SJSA1 (cell line): ENCODE data around the gene TSPAN16. TPM values are rescaled to one million over a fixed set of nuclear protein-coding genes. Genes with fewer than 3 reads are reported as not detected.

Experiments used
- DNase-seq, 2 experiments: peaks; one replicate each; pipeline ENCODE4 v3.0.0-alpha.2; 2015 to 2020; ENCODE audit warnings: low spot score in 2 of 2, low read depth in 1 of 2
- H3K27ac ChIP-seq: fragments of 250-450 bp; sonication (Bioruptor Pico); 2 replicates; pipeline ENCODE4 v1.5.1; 2020; ENCODE audit warnings: mild to moderate bottlenecking, moderate library complexity
- H3K27me3 ChIP-seq: fragments of 250-450 bp; sonication (Bioruptor Pico); replicated peaks from 2 replicates; pipeline ENCODE4 v1.5.1; 2020; ENCODE audit warnings: mild to moderate bottlenecking, moderate library complexity
- H3K36me3 ChIP-seq: fragments of 250-450 bp; sonication (Bioruptor Pico); 2 replicates; pipeline ENCODE4 v1.5.1; 2020; ENCODE audit warnings: mild to moderate bottlenecking
- H3K4me1 ChIP-seq: fragments of 250-450 bp; sonication (Bioruptor Pico); replicated peaks from 2 replicates; pipeline ENCODE4 v1.6.1; 2021; ENCODE audit warnings: mild to moderate bottlenecking
- H3K4me3 ChIP-seq: fragments of 250-450 bp; sonication (Bioruptor Pico); 2 replicates; pipeline ENCODE4 v1.5.1; 2020; ENCODE audit warnings: mild to moderate bottlenecking
- H3K9me3 ChIP-seq: fragments of 250-450 bp; sonication (Bioruptor Pico); replicated peaks from 2 replicates; pipeline ENCODE4 v1.5.1; 2020; ENCODE audit warnings: mild to moderate bottlenecking
- total RNA-seq: library from RNA; depleted of rRNA; stranded (reverse); fragments of >200 nt; shearing (Covaris generic); gene quantifications from 2 replicates; pipeline ENCODE4 v1.2.3, GENCODE V29; 2014; rRNA removed

The TSPAN16 gene, protein sequence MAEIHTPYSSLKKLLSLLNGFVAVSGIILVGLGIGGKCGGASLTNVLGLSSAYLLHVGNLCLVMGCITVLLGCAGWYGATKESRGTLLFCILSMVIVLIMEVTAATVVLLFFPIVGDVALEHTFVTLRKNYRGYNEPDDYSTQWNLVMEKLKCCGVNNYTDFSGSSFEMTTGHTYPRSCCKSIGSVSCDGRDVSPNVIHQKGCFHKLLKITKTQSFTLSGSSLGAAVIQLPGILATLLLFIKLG
- total RNA-seq, result 0.50 TPM in 1 of 2 replicates, not detected in the other

GRCh38 chr19:11295665-11296245 lies at the start of gene TSPAN16:
TSS of gene TSPAN16 (plus strand) at chr19:11296160. CDS start at chr19:11296298, 138 bp downstream.
- H3K9me3 ChIP-seq, result no peaks in the 10 kb centered on the region
- DNase-seq, result no peak
- peaks cover 3% of the 10 kb centered on the region; the same call in 1 of the 2 replicates for H3K4me1 ChIP-seq
- no peak within 1 kb of the TSS for H3K4me3 ChIP-seq
- no peaks in the 10 kb centered on the region for H3K36me3 ChIP-seq
- H3K27me3 ChIP-seq, result no peaks in the 10 kb centered on the region
- H3K27ac ChIP-seq, result no peak within 1 kb of the TSS

DNA sequence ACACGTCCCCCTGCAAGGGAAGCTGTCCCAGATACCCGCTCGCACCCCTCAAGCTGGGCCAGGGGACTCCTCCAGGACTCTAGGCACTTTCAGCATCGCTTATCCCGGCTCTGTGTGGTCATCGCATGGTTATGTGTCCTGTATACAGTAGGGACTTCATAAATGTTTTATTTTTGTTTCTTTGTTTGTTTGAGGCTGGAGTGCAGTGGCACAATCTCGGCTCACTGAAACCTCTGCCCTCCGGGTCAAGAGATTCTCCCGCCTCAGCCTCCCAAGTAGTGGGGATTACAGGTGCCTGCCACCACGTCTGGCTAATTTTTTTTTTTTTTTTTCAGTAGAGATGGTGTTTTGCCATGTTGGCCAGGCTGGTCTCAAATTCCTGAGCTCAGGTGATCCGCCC lies 49.0 kb upstream of the TSPAN16 start:
- Histone ChIP-seq H3K4me3 (no peak overlapping the region), H3K27ac (no peak overlapping the region), H3K9me3 (no peaks in the 10 kb centered on the region), H3K4me1 (no peaks in the 10 kb centered on the region), H3K36me3 (peaks cover 25% of the 10 kb centered on the region), H3K27me3 (no peaks in the 10 kb centered on the region)
- no peak for DNase-seq

DNA sequence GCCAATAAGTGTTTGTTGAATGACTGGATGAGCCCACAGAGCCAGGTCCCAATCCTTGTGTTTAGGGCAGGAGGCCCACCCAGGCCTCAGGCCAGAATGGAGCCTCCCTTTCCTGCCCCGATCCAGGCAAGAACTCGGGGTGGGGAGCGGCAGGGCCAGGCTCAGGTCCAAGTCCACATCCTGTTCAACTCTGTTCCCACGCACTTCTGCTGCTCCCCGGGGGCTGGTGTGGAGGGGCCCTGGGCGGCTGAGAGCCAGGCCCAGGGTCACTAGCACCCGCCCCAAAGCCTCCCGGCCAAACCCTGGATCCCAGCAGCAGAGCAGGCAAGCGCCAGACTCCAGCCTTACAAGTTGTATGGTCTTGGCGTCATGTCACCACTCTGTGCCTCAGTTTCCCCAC lies 48.6 kb upstream of the TSPAN16 start:
- Histone ChIP-seq H3K27me3 (no peaks in the 10 kb centered on the region), H3K4me1 (no peaks in the 10 kb centered on the region)
- no peak for DNase-seq

DNA sequence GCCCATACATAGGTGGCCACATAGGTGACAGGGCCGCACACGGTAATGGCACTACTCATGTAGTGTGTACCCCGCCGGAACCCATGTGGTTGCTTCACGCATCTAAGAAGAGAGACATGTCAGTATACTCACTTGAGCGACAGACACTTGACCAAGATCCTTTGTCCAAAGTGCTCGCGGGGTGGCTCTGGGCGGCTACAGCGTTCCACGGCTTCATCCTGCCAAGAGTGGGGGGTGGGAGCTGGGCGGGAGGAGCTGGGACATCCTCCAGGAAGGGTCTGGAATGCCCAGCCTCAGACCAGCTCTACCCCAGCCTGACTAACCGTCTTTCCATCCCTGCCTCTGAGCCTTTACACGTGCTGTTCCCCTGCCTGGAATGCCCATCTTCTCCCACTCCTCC lies 48.0 kb upstream of the TSPAN16 start:
- no peak overlapping the region for H3K27ac ChIP-seq
- H3K4me3 ChIP-seq, result no peak overlapping the region

More for the DNA sequence above, 48.6 kb upstream of the TSPAN16 start:
- Histone ChIP-seq H3K4me3 (no peak overlapping the region), H3K9me3 (no peaks in the 10 kb centered on the region), H3K36me3 (peaks cover 27% of the 10 kb centered on the region), H3K27ac (no peak overlapping the region)

DNA sequence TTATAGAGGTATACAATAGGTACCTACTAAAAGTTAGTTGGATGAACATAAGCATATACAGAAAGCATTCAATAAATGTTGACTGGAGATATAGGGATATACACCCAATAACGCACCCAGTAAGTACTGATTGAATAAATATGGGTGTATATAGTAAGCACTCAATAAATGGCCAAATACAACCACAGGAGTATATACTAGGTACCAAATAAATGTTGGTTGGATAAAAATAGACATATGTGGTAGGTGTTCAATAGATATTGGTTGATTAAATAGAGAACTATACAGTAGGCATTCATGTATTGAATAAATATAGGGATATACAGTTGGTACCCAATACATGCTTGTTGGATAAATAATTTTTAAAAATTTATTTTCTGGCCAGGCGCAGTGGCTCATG lies 47.1 kb upstream of the TSPAN16 start:
- Histone ChIP-seq H3K27me3 (no peaks in the 10 kb centered on the region), H3K36me3 (peaks cover 27% of the 10 kb centered on the region), H3K9me3 (no peaks in the 10 kb centered on the region), H3K27ac (no peak overlapping the region), H3K4me1 (no peaks in the 10 kb centered on the region), H3K4me3 (no peak overlapping the region)
- DNase-seq, result no peak

More for the DNA sequence above, 48.0 kb upstream of the TSPAN16 start:
- Histone ChIP-seq H3K27me3 (no peaks in the 10 kb centered on the region), H3K9me3 (no peaks in the 10 kb centered on the region), H3K4me1 (no peaks in the 10 kb centered on the region), H3K36me3 (peaks cover 29% of the 10 kb centered on the region)
- no peak for DNase-seq

- peaks cover 27% of the 10 kb centered on the region for H3K36me3 ChIP-seq
- no peaks in the 10 kb centered on the region for H3K27me3 ChIP-seq
- H3K4me3 ChIP-seq, result no peak overlapping the region
- H3K9me3 ChIP-seq, result no peaks in the 10 kb centered on the region
- H3K4me1 ChIP-seq, result no peaks in the 10 kb centered on the region
- no peak for DNase-seq
- no peak overlapping the region for H3K27ac ChIP-seq
Measured at GRCh38 chr19:11251217-11251616, 44.7 kb upstream of the TSPAN16 start.

- Histone ChIP-seq H3K9me3 (no peaks in the 10 kb centered on the region), H3K36me3 (peaks cover 27% of the 10 kb centered on the region), H3K4me3 (no peak overlapping the region), H3K4me1 (no peaks in the 10 kb centered on the region), H3K27me3 (no peaks in the 10 kb centered on the region), H3K27ac (no peak overlapping the region)
- DNase-seq, result no peak
Measured at GRCh38 chr19:11251650-11252314, 44.2 kb upstream of the TSPAN16 start.

DNA sequence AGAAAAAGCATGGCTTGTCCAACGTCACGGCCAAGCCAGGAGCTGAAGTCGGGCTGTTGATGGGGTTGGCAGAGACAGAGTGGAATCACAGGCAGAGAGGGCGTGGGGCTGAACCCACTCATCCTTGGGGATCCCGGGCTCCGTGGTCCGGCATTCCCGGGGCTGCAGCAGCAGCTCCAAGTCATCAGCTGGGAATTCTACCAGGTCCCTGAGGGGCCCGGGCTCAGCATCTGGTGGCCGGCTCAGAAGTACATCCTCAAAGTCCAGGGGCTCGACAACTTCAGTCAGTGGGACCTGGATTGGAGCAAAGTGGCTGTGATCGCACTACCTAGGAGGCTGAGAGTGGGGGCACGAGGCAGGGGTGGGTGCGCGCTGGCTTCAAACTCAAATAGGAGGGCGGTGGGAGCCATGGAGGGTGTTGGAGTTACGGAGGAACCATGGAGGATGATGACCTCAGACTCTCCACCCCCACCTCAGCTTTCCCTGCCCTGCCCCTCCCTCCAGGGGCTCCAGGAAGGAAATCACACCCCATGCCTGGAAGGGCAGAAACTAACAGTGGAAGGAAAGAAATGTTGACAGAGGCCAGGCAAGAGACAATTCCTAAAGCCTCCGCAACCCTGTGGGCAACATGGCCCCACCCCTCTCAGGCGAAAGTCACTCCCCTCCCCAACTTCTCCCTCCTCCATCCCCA lies 43.1 kb upstream of the TSPAN16 start:
- H3K4me3 ChIP-seq, result no peak overlapping the region
- no peaks in the 10 kb centered on the region for H3K27me3 ChIP-seq
- no peak for DNase-seq
- no peak overlapping the region for H3K27ac ChIP-seq
- no peaks in the 10 kb centered on the region for H3K9me3 ChIP-seq
- peaks cover 21% of the 10 kb centered on the region for H3K36me3 ChIP-seq
- no peaks in the 10 kb centered on the region for H3K4me1 ChIP-seq

DNA sequence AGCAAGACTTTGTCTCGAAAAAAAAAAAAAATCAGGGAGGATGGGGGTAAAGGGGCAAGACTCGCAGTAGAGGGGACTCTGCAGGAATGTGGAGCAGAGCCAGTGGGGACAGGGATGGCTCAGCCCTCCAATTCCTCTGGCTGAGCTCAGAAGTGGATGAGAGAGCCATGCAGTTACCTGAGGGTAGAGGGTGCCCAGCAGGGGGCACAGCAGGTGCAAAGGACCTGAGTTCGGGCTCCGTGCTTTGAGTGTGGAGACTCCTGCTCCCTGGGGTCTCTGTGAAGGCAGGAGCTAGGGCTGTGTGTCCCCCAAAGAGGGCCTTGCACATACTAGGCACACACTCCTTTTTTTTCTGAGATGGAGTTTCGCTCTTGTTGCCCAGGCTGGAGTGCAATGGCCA lies 41.3 kb upstream of the TSPAN16 start:
- H3K9me3 ChIP-seq, result no peaks in the 10 kb centered on the region
- H3K27me3 ChIP-seq, result no peaks in the 10 kb centered on the region
- peaks cover 15% of the 10 kb centered on the region for H3K36me3 ChIP-seq
- no peak overlapping the region for H3K4me3 ChIP-seq
- H3K4me1 ChIP-seq, result no peaks in the 10 kb centered on the region
- DNase-seq, result no peak
- H3K27ac ChIP-seq, result no peak overlapping the region

GRCh38 chr19:11256189-11256588 lies 39.8 kb upstream of the TSPAN16 start:
- no peak overlapping the region for H3K27ac ChIP-seq
- no peaks in the 10 kb centered on the region for H3K4me1 ChIP-seq
- H3K9me3 ChIP-seq, result no peaks in the 10 kb centered on the region
- no peaks in the 10 kb centered on the region for H3K27me3 ChIP-seq
- H3K36me3 ChIP-seq, result peaks cover 10% of the 10 kb centered on the region
- no peak for DNase-seq
- no peak overlapping the region for H3K4me3 ChIP-seq

DNA sequence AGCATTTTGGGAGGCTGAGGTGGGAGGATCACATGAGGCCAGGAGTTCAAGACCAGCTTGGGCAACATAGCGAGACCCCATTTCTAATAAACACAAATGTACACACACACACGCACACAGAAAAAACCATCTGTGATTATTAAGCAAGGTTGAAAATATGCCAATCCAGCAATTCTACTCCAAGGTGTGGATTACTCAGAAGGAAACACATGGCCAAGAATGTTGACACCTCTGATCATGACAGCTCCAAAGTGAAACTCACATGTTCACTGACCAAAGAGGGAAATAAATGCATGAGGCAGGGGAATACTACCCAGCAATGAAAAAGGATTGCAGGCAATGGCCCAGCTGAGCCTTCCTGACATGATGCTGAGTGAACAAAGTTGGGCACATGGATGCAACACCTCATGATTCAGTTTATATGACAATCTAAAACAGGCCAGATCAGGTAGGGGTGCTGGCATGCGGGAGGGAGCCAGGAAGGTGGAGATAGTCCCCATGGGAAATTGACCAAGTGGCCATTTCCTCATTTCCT lies 38.0 kb upstream of the TSPAN16 start:
- DNase-seq, result no peak
- Histone ChIP-seq H3K9me3 (no peaks in the 10 kb centered on the region), H3K4me3 (no peak overlapping the region), H3K27me3 (no peaks in the 10 kb centered on the region), H3K27ac (no peak overlapping the region), H3K4me1 (peaks cover 3% of the 10 kb centered on the region; the same call in 1 of the 2 replicates), H3K36me3 (no peaks in the 10 kb centered on the region)

DNA sequence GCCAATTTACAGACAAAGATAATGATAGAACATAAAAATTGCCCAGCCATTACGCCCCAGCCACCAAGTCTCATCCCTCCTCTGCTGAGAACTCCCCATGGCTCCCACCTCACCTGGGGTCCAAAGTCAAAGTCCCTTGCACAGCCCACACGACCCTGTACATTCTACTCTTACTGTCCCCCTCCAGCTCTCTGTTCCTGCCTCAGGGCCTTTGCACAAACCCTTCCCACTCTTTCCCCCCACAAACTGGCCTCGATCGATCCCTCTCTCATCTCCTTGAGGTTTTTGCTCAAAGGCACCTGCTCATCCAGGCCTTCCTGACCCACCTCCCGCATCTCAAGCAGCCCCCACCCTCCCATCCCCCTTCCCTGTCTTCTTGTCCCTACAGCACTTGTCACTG lies 35.0 kb upstream of the TSPAN16 start:
- Histone ChIP-seq H3K36me3 (no peaks in the 10 kb centered on the region), H3K27ac (no peak overlapping the region), H3K9me3 (no peaks in the 10 kb centered on the region), H3K27me3 (no peaks in the 10 kb centered on the region), H3K4me1 (peaks cover 3% of the 10 kb centered on the region; the same call in 1 of the 2 replicates), H3K4me3 (no peak overlapping the region)
- no peak for DNase-seq

DNA sequence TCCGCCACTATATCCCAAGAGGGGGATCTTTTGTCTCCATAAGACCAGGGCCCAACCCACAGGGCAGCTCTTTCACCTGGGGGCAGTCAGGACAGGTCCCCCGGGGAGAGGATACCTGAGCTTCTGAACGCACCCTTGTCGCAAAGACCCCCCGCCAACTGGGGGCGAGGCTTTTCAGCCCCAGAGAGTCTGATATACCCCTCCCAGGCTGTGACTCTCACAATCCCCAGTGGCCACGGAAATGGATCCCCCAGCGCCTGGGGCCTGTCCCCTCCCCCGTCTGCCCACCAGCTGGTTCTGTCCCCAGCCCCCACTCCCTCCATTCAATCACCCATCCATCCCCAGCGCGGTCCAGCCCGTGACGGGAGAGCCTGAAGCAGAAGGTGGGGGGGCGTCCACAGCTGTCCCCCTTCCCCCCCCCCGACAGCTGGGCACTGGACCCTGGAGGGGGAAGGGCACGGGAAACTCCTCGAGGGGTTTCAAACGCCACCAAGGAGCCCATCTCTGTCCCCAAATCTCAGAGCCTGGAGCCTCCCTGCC lies 34.5 kb upstream of the TSPAN16 start:
- Histone ChIP-seq H3K4me1 (peaks cover 3% of the 10 kb centered on the region; the same call in 1 of the 2 replicates), H3K27ac (no peak overlapping the region), H3K36me3 (no peaks in the 10 kb centered on the region)

More for the DNA sequence above, 34.5 kb upstream of the TSPAN16 start:
- Histone ChIP-seq H3K9me3 (no peaks in the 10 kb centered on the region), H3K4me3 (peak overlapping the region; percentile 79), H3K27me3 (no peaks in the 10 kb centered on the region)
- no peak for DNase-seq
